ENCODE data around the gene CEACAM8. TPM values are rescaled to one million over a fixed set of nuclear protein-coding genes. Genes with fewer than 3 reads are reported as not detected.
A peak's percentile ranks its signal among the peaks of the same experiment; 100 is the strongest.
"Not testable (repeated sequence)": the region's sequence is repeated elsewhere in the genome, so short reads cannot be mapped to it uniquely, and the experiment has no call there.

The CEACAM8 gene
- total and polyA plus RNA-seq, 3 experiments from 2014 or later: not detected

DNA sequence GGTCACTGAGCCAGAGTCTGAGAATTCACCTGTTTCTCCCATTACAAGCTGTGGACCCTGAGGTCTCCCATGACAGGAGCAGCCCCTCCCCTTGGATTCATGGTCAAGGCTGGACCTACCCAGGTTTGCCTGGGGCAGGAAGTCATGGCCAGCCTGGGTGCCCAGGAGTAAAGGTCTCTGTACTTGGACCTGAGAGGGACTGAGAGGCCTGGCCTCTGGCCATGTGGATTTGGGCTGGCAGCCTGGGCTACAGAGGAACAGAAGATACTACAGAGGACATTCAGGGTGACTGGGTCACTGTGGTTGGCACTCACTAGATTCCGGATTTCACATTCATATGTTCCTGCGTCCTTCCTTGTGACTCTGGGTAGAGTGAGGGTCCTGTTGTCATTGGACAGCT, 31.5 kb upstream of the CEACAM8 start:
- H3K4me3 ChIP-seq (ENCODE audit: low read length): no peak overlapping the region
- Mint-ChIP-seq H3K9me3 (no peaks in the 10 kb centered on the region), H3K4me1 (peaks cover 0 to 3% (median 3%) of the 10 kb centered on the region in 3 donors), H3K4me3 (no peak overlapping the region), H3K27me3 (peaks cover 3 to 37% of the 10 kb centered on the region in 2 donors), H3K27ac (no peak overlapping the region), H3K36me3 (no peaks in the 10 kb centered on the region)
- H3K36me3 ChIP-seq (ENCODE audit: insufficient read depth, low read length): no peaks in the 10 kb centered on the region
- ChIA-PET POLR2A (no interaction called here), CTCF (interaction anchor here (1.8 kb wide), 1 partner anchor 9 kb away, joined by 5 read pairs; no protein-coding TSS in a partner anchor)
- peaks cover 3% of the 10 kb centered on the region for H3K27me3 ChIP-seq (ENCODE audit: insufficient read depth, low read length, poor library complexity, severe bottlenecking)
- H3K27ac ChIP-seq (ENCODE audit: low read depth, low read length): no peak overlapping the region
- no peaks in the 10 kb centered on the region for H3K4me1 ChIP-seq (ENCODE audit: insufficient read depth, low read length)
- DNase-seq: no peak
- no peaks in the 10 kb centered on the region for H3K9me3 ChIP-seq (ENCODE audit: low read length)

DNA sequence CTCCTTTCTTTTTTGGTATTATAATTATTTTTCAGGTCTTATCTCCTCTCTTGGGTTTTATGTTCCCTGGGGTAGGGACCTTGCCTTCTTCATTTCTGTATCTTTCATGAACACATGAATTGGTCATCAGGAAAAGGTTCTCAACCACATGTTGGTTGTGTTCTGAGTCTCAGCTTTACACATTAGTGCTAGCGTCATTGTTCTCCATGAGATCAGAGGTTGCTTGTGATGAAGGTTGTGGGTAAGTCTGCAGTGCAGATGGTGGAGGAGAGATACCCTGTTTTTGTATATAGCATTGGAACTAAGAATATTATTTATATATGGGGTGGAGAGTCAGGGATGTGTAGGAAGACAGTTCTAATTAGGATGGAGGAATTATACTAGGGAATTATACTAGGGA, 24.5 kb upstream of the CEACAM8 start:
- Histone ChIP-seq H3K27ac (ENCODE audit: low read depth, low read length) (no peak overlapping the region), H3K4me1 (ENCODE audit: insufficient read depth, low read length) (no peaks in the 10 kb centered on the region), H3K27me3 (ENCODE audit: insufficient read depth, low read length, poor library complexity, severe bottlenecking) (no peaks in the 10 kb centered on the region), H3K36me3 (ENCODE audit: insufficient read depth, low read length) (no peaks in the 10 kb centered on the region), H3K9me3 (ENCODE audit: low read length) (no peaks in the 10 kb centered on the region), H3K4me3 (ENCODE audit: low read length) (no peak overlapping the region)
- H3K4me1 Mint-ChIP-seq: no peaks in the 10 kb centered on the region
- H3K27me3 Mint-ChIP-seq: peaks cover 7 to 56% of the 10 kb centered on the region in 2 donors
- H3K36me3 Mint-ChIP-seq: no peaks in the 10 kb centered on the region
- H3K4me3 Mint-ChIP-seq: no peak overlapping the region
- no peaks in the 10 kb centered on the region for H3K9me3 Mint-ChIP-seq
- DNase-seq: no peak
- CTCF ChIA-PET: no interaction called here
- no peak overlapping the region for H3K27ac Mint-ChIP-seq
- POLR2A ChIA-PET: no interaction called here

DNA sequence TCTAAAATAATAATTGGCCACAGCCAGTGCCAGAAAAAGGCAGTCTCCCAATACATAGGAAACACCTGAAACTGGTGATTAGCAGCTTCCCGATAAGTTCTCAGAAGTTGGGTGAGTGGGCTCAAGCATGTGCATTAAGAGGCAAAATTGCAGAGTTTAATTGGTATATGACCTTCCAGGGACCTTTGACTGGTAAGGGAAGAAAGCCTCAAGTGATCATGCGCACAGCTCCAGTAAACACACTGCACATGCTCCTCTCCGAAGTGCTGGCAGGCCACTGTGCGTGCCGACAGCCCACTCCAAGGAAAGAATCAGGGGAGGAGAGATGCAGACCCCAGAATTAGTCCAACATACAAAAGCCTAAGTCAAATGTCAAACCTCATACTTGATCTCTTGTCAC, 18.9 kb upstream of the CEACAM8 start:
- Histone ChIP-seq H3K9me3 (ENCODE audit: low read length) (no peaks in the 10 kb centered on the region), H3K4me1 (ENCODE audit: insufficient read depth, low read length) (no peaks in the 10 kb centered on the region), H3K27ac (ENCODE audit: low read depth, low read length) (no peak overlapping the region), H3K36me3 (ENCODE audit: insufficient read depth, low read length) (no peaks in the 10 kb centered on the region), H3K27me3 (ENCODE audit: insufficient read depth, low read length, poor library complexity, severe bottlenecking) (no peaks in the 10 kb centered on the region), H3K4me3 (ENCODE audit: low read length) (no peak overlapping the region)
- peaks cover 14 to 40% of the 10 kb centered on the region in 2 donors for H3K27me3 Mint-ChIP-seq
- POLR2A ChIA-PET: no interaction called here
- no peaks in the 10 kb centered on the region for H3K4me1 Mint-ChIP-seq
- CTCF ChIA-PET: no interaction called here
- no peak overlapping the region for H3K27ac Mint-ChIP-seq
- H3K4me3 Mint-ChIP-seq: no peak overlapping the region
- no peaks in the 10 kb centered on the region for H3K9me3 Mint-ChIP-seq
- no peak for DNase-seq
- H3K36me3 Mint-ChIP-seq: no peaks in the 10 kb centered on the region

DNA sequence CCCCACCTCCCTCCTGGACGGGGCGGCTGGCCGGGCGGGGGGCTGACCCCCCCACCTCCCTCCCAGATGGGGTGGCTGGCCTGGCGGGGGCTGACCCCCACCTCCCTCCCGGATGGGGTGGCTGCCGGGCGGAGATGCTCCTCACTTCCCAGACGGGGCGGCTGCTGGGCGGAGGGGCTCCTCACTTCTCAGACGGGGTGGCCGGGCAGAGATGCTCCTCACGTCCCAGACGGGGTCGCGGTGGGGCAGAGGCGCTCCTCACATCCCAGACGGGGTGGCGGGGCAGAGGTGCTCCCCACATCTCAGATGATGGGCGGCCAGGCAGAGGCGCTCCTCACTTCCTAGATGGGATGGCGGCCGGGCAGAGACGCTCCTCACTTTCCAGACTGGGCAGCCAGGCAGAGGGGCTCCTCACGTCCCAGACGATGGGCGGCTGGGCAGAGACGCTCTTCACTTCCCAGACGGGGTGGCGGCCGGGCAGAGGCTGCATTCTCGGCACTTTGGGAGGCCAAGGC, 15.7 kb upstream of the CEACAM8 start:
- POLR2A ChIA-PET; CTCF ChIA-PET; H3K27me3 ChIP-seq (ENCODE audit: insufficient read depth, low read length, poor library complexity, severe bottlenecking); H3K9me3 ChIP-seq (ENCODE audit: low read length); H3K36me3 Mint-ChIP-seq; H3K27ac ChIP-seq (ENCODE audit: low read depth, low read length); H3K27ac Mint-ChIP-seq; H3K4me3 Mint-ChIP-seq; H3K36me3 ChIP-seq (ENCODE audit: insufficient read depth, low read length); H3K9me3 Mint-ChIP-seq; H3K4me1 ChIP-seq (ENCODE audit: insufficient read depth, low read length); H3K4me1 Mint-ChIP-seq; DNase-seq; H3K4me3 ChIP-seq (ENCODE audit: low read length): not testable (repeated sequence)
- peaks cover 19 to 44% of the 10 kb centered on the region in 2 donors for H3K27me3 Mint-ChIP-seq

DNA sequence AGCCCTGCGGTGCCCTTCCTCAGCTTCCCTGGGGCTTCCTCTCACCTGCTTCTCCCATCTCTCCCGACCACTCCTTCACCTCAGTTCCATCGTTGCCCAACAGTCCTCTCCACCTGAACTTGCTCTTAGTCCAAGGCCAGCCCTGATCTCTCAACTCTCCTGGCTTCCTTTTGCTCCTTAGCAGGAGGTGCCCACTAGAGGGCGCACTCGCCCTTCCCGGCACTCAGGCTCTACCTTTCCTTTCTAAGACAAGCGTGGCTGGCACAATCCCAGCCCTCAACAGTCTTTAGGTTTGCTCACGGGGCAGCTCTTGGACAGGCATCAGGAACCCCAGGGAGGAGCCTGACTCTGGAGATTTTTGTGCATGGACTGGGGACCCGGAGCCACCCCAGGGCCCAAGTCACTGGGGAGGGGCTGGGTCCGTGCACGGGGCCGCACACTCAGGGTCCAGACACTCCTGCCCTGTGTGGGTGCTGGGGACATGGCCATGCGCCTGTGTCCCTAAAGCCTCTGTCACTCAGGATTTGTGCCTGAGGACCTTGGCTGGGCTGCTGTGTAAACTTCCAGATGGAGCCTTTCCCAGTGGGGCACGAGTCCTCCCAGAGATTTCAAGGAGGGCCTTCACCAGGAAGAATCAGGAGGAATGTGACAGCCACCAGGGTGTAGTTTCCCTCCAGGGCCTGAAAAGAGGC, 12.1 kb upstream of the CEACAM8 start:
- H3K4me3 Mint-ChIP-seq: no peak overlapping the region
- no peaks in the 10 kb centered on the region for H3K9me3 ChIP-seq (ENCODE audit: low read length)
- no peaks in the 10 kb centered on the region for H3K9me3 Mint-ChIP-seq

DNA sequence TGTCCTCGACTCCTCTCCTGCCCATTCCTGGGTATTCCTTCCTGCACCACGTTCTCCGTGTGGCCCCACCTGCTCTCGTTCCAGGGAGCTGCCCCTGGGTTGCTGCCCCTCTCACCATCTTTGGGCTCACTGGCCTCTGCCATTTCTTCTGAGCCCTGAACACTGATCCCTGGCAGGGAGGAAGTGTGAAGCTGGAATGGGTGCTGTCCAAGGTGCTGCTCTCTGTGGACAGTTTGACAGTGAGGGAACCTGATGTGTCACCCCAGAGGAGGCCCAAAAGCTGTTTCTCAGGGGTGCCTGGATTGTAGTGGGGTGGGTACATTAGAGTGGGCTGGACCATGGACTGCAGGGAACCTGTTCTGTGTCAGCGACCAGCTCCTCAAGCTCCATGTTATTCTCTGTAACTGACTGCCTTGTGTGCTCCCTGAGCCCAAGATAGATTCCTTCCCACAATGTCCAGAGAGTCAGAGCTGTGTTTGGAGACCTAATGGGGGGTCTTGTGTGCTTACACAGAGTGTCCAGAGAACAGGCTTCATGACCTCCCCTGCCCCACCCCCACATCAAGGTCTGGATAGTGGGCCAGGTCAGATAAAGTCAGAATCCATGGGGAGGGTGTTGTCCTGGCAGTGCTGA, 7.2 kb upstream of the CEACAM8 start:
- no peak overlapping the region for H3K27ac ChIP-seq (ENCODE audit: low read depth, low read length)
- H3K9me3 Mint-ChIP-seq: no peaks in the 10 kb centered on the region
- no peak overlapping the region for H3K27ac Mint-ChIP-seq
- no peaks in the 10 kb centered on the region for H3K4me1 ChIP-seq (ENCODE audit: insufficient read depth, low read length)
- H3K36me3 ChIP-seq (ENCODE audit: insufficient read depth, low read length): no peaks in the 10 kb centered on the region
- H3K4me1 Mint-ChIP-seq: peaks cover 0 to 1% (median 0%) of the 10 kb centered on the region in 3 donors
- CTCF ChIA-PET: no interaction called here
- no peaks in the 10 kb centered on the region for H3K9me3 ChIP-seq (ENCODE audit: low read length)
- peaks cover 45 to 66% of the 10 kb centered on the region in 2 donors for H3K27me3 Mint-ChIP-seq
- DNase-seq: no peak
- no peak overlapping the region for H3K4me3 ChIP-seq (ENCODE audit: low read length)
- H3K36me3 Mint-ChIP-seq: no peaks in the 10 kb centered on the region
- H3K27me3 ChIP-seq (ENCODE audit: insufficient read depth, low read length, poor library complexity, severe bottlenecking): peaks cover 3% of the 10 kb centered on the region
- H3K4me3 Mint-ChIP-seq: no peak overlapping the region
- POLR2A ChIA-PET: no interaction called here

More for the DNA sequence above, 12.1 kb upstream of the CEACAM8 start:
- H3K4me3 ChIP-seq (ENCODE audit: low read length): no peak overlapping the region
- H3K4me1 ChIP-seq (ENCODE audit: insufficient read depth, low read length): no peaks in the 10 kb centered on the region
- DNase-seq: peak in 4 of 5 donors; percentile 9 to 54 (median 21)
- Mint-ChIP-seq H3K27me3 (peaks cover 32 to 52% of the 10 kb centered on the region in 2 donors), H3K4me1 (no peaks in the 10 kb centered on the region), H3K27ac (peak overlapping the region in 1 of 8 donors; percentile 0), H3K36me3 (no peaks in the 10 kb centered on the region)
- no peak overlapping the region for H3K27ac ChIP-seq (ENCODE audit: low read depth, low read length)
- CTCF ChIA-PET: no interaction called here
- peaks cover 1% of the 10 kb centered on the region for H3K27me3 ChIP-seq (ENCODE audit: insufficient read depth, low read length, poor library complexity, severe bottlenecking)
- POLR2A ChIA-PET: no interaction called here
- H3K36me3 ChIP-seq (ENCODE audit: insufficient read depth, low read length): no peaks in the 10 kb centered on the region

DNA sequence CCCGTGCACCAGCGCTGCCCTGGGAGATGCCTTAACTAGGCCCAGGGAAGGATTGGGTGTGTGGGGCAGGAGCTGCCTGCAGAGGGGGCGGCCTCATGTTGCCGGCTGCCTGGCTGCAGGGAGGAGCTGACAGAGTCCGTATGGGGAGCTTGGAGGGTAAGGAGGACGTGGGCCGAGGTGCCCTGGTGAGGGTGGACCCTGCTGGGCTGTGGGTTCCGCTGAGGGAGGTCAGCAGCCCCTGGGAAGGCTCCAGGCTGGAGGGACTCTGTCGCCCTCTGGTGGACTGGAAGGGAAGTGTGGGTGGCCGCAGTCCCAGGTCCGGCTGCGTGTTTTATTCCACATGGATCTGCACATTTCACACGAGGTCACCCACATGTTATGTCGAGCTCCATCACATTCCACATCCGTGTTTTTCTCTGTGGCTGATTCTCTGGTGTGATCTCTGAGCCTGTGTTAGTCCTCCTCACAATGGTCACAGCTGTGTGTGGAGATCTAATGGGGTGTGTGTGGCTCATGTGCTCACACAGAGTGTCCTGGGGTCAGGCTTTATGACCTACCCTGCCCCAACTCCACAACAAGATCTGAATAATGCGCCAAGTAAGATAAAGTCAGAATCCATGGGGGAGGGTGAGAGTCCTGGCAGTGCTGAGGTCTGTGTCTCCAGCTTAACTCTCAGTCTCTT, 1.8 kb upstream of the CEACAM8 start:
- ChIA-PET POLR2A (no interaction called here), CTCF (interaction anchor here (0.6 to 1.7 kb wide), 6 partner anchors 8 to 146 kb away, joined by 3 to 4 read pairs (median 3); no protein-coding TSS in a partner anchor)
- no peak overlapping the region for H3K27ac ChIP-seq (ENCODE audit: low read depth, low read length)
- peak in 4 of 5 donors; percentile 7 to 29 (median 22) for DNase-seq
- no peaks in the 10 kb centered on the region for H3K4me1 ChIP-seq (ENCODE audit: insufficient read depth, low read length)
- H3K27me3 ChIP-seq (ENCODE audit: insufficient read depth, low read length, poor library complexity, severe bottlenecking): no peaks in the 10 kb centered on the region
- peak overlapping the region in 1 of 8 donors; percentile 75 for H3K27ac Mint-ChIP-seq
- H3K36me3 ChIP-seq (ENCODE audit: insufficient read depth, low read length): no peaks in the 10 kb centered on the region
- H3K9me3 ChIP-seq (ENCODE audit: low read length): no peaks in the 10 kb centered on the region
- no peaks in the 10 kb centered on the region for H3K36me3 Mint-ChIP-seq
- peaks cover 0 to 2% (median 0%) of the 10 kb centered on the region in 5 donors for H3K9me3 Mint-ChIP-seq
- H3K4me3 Mint-ChIP-seq: no peak overlapping the region
- peaks cover 4 to 6% (median 4%) of the 10 kb centered on the region in 3 donors for H3K4me1 Mint-ChIP-seq
- H3K4me3 ChIP-seq (ENCODE audit: low read length): no peak overlapping the region
- H3K27me3 Mint-ChIP-seq: peaks cover 21 to 37% of the 10 kb centered on the region in 2 donors
